ENCODE results near the gene MAP3K4. TPM values are rescaled to one million over a fixed set of nuclear protein-coding genes. Genes with fewer than 3 reads are reported as not detected.
A peak's percentile ranks its signal among the peaks of the same experiment; 100 is the strongest.

The MAP3K4 gene, protein sequence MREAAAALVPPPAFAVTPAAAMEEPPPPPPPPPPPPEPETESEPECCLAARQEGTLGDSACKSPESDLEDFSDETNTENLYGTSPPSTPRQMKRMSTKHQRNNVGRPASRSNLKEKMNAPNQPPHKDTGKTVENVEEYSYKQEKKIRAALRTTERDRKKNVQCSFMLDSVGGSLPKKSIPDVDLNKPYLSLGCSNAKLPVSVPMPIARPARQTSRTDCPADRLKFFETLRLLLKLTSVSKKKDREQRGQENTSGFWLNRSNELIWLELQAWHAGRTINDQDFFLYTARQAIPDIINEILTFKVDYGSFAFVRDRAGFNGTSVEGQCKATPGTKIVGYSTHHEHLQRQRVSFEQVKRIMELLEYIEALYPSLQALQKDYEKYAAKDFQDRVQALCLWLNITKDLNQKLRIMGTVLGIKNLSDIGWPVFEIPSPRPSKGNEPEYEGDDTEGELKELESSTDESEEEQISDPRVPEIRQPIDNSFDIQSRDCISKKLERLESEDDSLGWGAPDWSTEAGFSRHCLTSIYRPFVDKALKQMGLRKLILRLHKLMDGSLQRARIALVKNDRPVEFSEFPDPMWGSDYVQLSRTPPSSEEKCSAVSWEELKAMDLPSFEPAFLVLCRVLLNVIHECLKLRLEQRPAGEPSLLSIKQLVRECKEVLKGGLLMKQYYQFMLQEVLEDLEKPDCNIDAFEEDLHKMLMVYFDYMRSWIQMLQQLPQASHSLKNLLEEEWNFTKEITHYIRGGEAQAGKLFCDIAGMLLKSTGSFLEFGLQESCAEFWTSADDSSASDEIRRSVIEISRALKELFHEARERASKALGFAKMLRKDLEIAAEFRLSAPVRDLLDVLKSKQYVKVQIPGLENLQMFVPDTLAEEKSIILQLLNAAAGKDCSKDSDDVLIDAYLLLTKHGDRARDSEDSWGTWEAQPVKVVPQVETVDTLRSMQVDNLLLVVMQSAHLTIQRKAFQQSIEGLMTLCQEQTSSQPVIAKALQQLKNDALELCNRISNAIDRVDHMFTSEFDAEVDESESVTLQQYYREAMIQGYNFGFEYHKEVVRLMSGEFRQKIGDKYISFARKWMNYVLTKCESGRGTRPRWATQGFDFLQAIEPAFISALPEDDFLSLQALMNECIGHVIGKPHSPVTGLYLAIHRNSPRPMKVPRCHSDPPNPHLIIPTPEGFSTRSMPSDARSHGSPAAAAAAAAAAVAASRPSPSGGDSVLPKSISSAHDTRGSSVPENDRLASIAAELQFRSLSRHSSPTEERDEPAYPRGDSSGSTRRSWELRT (N-terminal part only)
- 49.3 and 54.3 TPM in 2 replicates for total RNA-seq (2021)
- long read RNA-seq, full-length matches to known transcripts, result 20 of 68 reads
- long read RNA-seq, partial matches to known transcripts, result 41 of 68 reads
- long read RNA-seq, other reads (novel, unspliced or antisense), result 7 of 68 reads

GRCh38 chr6:160991406-160992060, at the start of gene MAP3K4:
TSS of gene MAP3K4 (plus strand) at chr6:160991769. CDS start at chr6:160991932, 163 bp downstream.
- no CpG with 5 or more reads among the region's 97 CpGs for WGBS (ENCODE audit: extremely low coverage, insufficient read length, low lambda C conversion rate)
- Histone ChIP-seq H3K79me1 (ENCODE audit: insufficient read depth, low read depth, low read length, poor library complexity, severe bottlenecking) (no peaks in the 10 kb centered on the region), H2BK120ac (ENCODE audit: low read depth, low read length, poor library complexity, severe bottlenecking) (no peak within 1 kb of the TSS), H3K23ac (ENCODE audit: insufficient read length, low read depth, low read length) (no peak within 1 kb of the TSS), H2BK15ac (ENCODE audit: low read depth, low read length) (no peak within 1 kb of the TSS), H4K8ac (replicated peaks; ENCODE audit: insufficient read length, low read depth, low read length) (no peak within 1 kb of the TSS), H4K20me1 (ENCODE audit: control insufficient read depth, insufficient read depth, insufficient read length) (no peaks in the 10 kb centered on the region), H3T11ph (ENCODE audit: low read length) (no peak within 1 kb of the TSS), H3K56ac (ENCODE audit: insufficient read length, low read depth, low read length) (no peak within 1 kb of the TSS), H3K27me3 (ENCODE audit: insufficient read depth, low read length) (no peaks in the 10 kb centered on the region), H3K9me3 (ENCODE audit: control insufficient read depth, low read depth, low read length) (no peaks in the 10 kb centered on the region), H2BK12ac (ENCODE audit: insufficient read length, low read depth, low read length) (no peak within 1 kb of the TSS), H4K5ac (ENCODE audit: insufficient read length, low read depth, low read length) (no peak within 1 kb of the TSS), H2BK5ac (ENCODE audit: insufficient read length, low read length) (no peak within 1 kb of the TSS), H2AK5ac (ENCODE audit: insufficient read length, low read length) (no peak within 1 kb of the TSS), H3K79me2 (ENCODE audit: insufficient read depth, low read length) (peaks cover 12% of the 10 kb centered on the region; the same call in 1 of the 2 replicates), H3K4me1 (ENCODE audit: insufficient read depth, low read length) (no peaks in the 10 kb centered on the region), H2AFZ (ENCODE audit: low read length) (peak within 1 kb of the TSS; percentile 37), H3K27ac (ENCODE audit: insufficient read length, low read depth, low read length) (no peak within 1 kb of the TSS), H3K4ac (ENCODE audit: low read depth, low read length) (no peak within 1 kb of the TSS), H3K9ac (ENCODE audit: extremely low read depth, insufficient read length, low read length) (peak within 1 kb of the TSS; percentile 83), H4K91ac (ENCODE audit: insufficient read length, low read depth, low read length) (no peak within 1 kb of the TSS), H3K4me2 (ENCODE audit: insufficient read depth, insufficient read length, low read length) (peak within 1 kb of the TSS; percentile 86), H3K23me2 (ENCODE audit: insufficient read length, low read depth, low read length, poor library complexity, severe bottlenecking) (peaks cover 6% of the 10 kb centered on the region), H3K14ac (ENCODE audit: insufficient read depth, low read length) (peak within 1 kb of the TSS; percentile 83), H2BK20ac (ENCODE audit: low read depth, low read length, poor library complexity, severe bottlenecking) (no peak within 1 kb of the TSS), H3K18ac (ENCODE audit: insufficient read length, low read depth, low read length) (peak within 1 kb of the TSS; percentile 67)
- Mint-ChIP-seq H3K4me1 (peaks cover 7 to 17% of the 10 kb centered on the region in 2 experiments), H3K27me3 (ENCODE audit: low read depth) (peaks cover 3% of the 10 kb centered on the region), H3K9me3 (peaks cover 3 to 10% of the 10 kb centered on the region in 2 experiments; a peak in 2 of 5 replicates), H3K27ac (peak within 1 kb of the TSS; percentile 89 to 95 (median 90)), H3K36me3 (ENCODE audit: insufficient read depth in 1 of 3, low read depth in 3 of 3) (peaks cover 0 to 6% (median 2%) of the 10 kb centered on the region in 3 experiments; a peak in 2 of 7 replicates), H3K4me3 (peak within 1 kb of the TSS; percentile 89 to 97)
- DNase-seq, result peak; percentile 76
- TF ChIP-seq CTCF (conservative IDR thresholded peaks at IDR 0.05), result no peak
